Measurements from ENCODE around the gene DSG4.

DSG4 gene

GRCh38 chr18:31399306-31400032, 22.9 kb downstream of the DSG4 start:
- H4K20me1 ChIP-seq (ENCODE audit: insufficient read depth, low read length) = no peaks in the 10 kb centered on the region
- no peak overlapping the region for H3K27ac ChIP-seq (ENCODE audit: low read length)
- no peak for DNase-seq
- no peak overlapping the region for H3K4me3 ChIP-seq (ENCODE audit: low read length)
- H3F3A ChIP-seq (ENCODE audit: insufficient read depth, low read length) = no peaks in the 10 kb centered on the region
- H3K36me3 ChIP-seq (replicated peaks; ENCODE audit: insufficient read depth, low read length) = no peaks in the 10 kb centered on the region
- H3K9ac ChIP-seq (ENCODE audit: low read length) = no peak overlapping the region
- no peaks in the 10 kb centered on the region for H3K27me3 ChIP-seq (replicated peaks; ENCODE audit: insufficient read depth, low read length)
- no peak for TF ChIP-seq EZH2phosphoT487 (IDR thresholded peaks at IDR 0.05; ENCODE audit: low read length)
- TF ChIP-seq EZH2 (optimal IDR thresholded peaks at IDR 0.05; ENCODE audit: low read depth, low read length) = no peak
- TF ChIP-seq CTCF (IDR thresholded peaks at IDR 0.05; ENCODE audit: low read length) = no peak
- H2AFZ ChIP-seq (ENCODE audit: low read length) = no peak overlapping the region
- H3K4me2 ChIP-seq (ENCODE audit: low read depth, low read length) = no peak overlapping the region
- no peaks in the 10 kb centered on the region for H3K9me2 ChIP-seq (replicated peaks; ENCODE audit: insufficient read depth, low read length)
- no peaks in the 10 kb centered on the region for H3K9me3 ChIP-seq (replicated peaks; ENCODE audit: insufficient read depth, low read length)
- H3K79me2 ChIP-seq (ENCODE audit: low read length) = no peaks in the 10 kb centered on the region
- no peaks in the 10 kb centered on the region for H3K4me1 ChIP-seq (ENCODE audit: low read length)

- no peak overlapping the region for H2AFZ ChIP-seq (ENCODE audit: low read length)
- H3K4me2 ChIP-seq (ENCODE audit: low read depth, low read length) = no peak overlapping the region
- no peaks in the 10 kb centered on the region for H3F3A ChIP-seq (ENCODE audit: insufficient read depth, low read length)
Observed at GRCh38 chr18:31401156-31402025, 24.8 kb downstream of the DSG4 start.

GRCh38 chr18:31402026-31402373, 25.4 kb downstream of the DSG4 start:
- H3F3A ChIP-seq (ENCODE audit: insufficient read depth, low read length) = no peaks in the 10 kb centered on the region
- H2AFZ ChIP-seq (ENCODE audit: low read length) = no peak overlapping the region
- no peaks in the 10 kb centered on the region for H3K79me2 ChIP-seq (ENCODE audit: low read length)
- H3K36me3 ChIP-seq (replicated peaks; ENCODE audit: insufficient read depth, low read length) = no peaks in the 10 kb centered on the region
- no peaks in the 10 kb centered on the region for H3K9me2 ChIP-seq (replicated peaks; ENCODE audit: insufficient read depth, low read length)
- no peaks in the 10 kb centered on the region for H3K9me3 ChIP-seq (replicated peaks; ENCODE audit: insufficient read depth, low read length)
- no peak for TF ChIP-seq EZH2 (optimal IDR thresholded peaks at IDR 0.05; ENCODE audit: low read depth, low read length)
- TF ChIP-seq EZH2phosphoT487 (IDR thresholded peaks at IDR 0.05; ENCODE audit: low read length) = no peak
- TF ChIP-seq CTCF (IDR thresholded peaks at IDR 0.05; ENCODE audit: low read length) = no peak
- no peak overlapping the region for H3K4me3 ChIP-seq (ENCODE audit: low read length)
- no peak for DNase-seq
- H3K27ac ChIP-seq (ENCODE audit: low read length) = no peak overlapping the region
- no peak overlapping the region for H3K4me2 ChIP-seq (ENCODE audit: low read depth, low read length)
- no peaks in the 10 kb centered on the region for H3K4me1 ChIP-seq (ENCODE audit: low read length)
- H3K27me3 ChIP-seq (replicated peaks; ENCODE audit: insufficient read depth, low read length) = no peaks in the 10 kb centered on the region
- H3K9ac ChIP-seq (ENCODE audit: low read length) = no peak overlapping the region
- H4K20me1 ChIP-seq (ENCODE audit: insufficient read depth, low read length) = no peaks in the 10 kb centered on the region

More at GRCh38 chr18:31401156-31402025, 24.8 kb downstream of the DSG4 start:
- Histone ChIP-seq H4K20me1 (ENCODE audit: insufficient read depth, low read length) (no peaks in the 10 kb centered on the region), H3K27ac (ENCODE audit: low read length) (no peak overlapping the region), H3K27me3 (replicated peaks; ENCODE audit: insufficient read depth, low read length) (no peaks in the 10 kb centered on the region), H3K9me2 (replicated peaks; ENCODE audit: insufficient read depth, low read length) (no peaks in the 10 kb centered on the region), H3K4me1 (ENCODE audit: low read length) (no peaks in the 10 kb centered on the region), H3K4me3 (ENCODE audit: low read length) (no peak overlapping the region), H3K36me3 (replicated peaks; ENCODE audit: insufficient read depth, low read length) (no peaks in the 10 kb centered on the region), H3K9me3 (replicated peaks; ENCODE audit: insufficient read depth, low read length) (no peaks in the 10 kb centered on the region), H3K9ac (ENCODE audit: low read length) (no peak overlapping the region), H3K79me2 (ENCODE audit: low read length) (no peaks in the 10 kb centered on the region)
- no peak for DNase-seq
- TF ChIP-seq CTCF (IDR thresholded peaks at IDR 0.05; ENCODE audit: low read length) (no peak), EZH2phosphoT487 (IDR thresholded peaks at IDR 0.05; ENCODE audit: low read length) (no peak), EZH2 (optimal IDR thresholded peaks at IDR 0.05; ENCODE audit: low read depth, low read length) (no peak)
